GM23248 (cell line): ENCODE measurements around the gene KIF1B. TPM values are rescaled to one million over a fixed set of nuclear protein-coding genes. Genes with fewer than 3 reads are reported as not detected.
A peak's percentile ranks its signal among the peaks of the same experiment; 100 is the strongest.

Experiments used
- DNase-seq: peaks from one replicate; pipeline ENCODE4 v3.0.0-alpha.2; 2015
- H2AFZ ChIP-seq: fragments of 200-600 bp; sonication (generic); 2 replicates; pipeline ENCODE4 v1.6.1; 2016; ENCODE audit warnings: antibody characterized with exemption
- H3F3A ChIP-seq: fragments of 200-600 bp; sonication (generic); 2 replicates; pipeline ENCODE4 v1.6.1; 2016; ENCODE audit warnings: mild to moderate bottlenecking, antibody characterized with exemption, mixed run types; ENCODE audit not compliant: insufficient read depth
- H3K27ac ChIP-seq: fragments of 200-600 bp; sonication (generic); 2 replicates; pipeline ENCODE4 v1.5.1; 2016; ENCODE audit warnings: mild to moderate bottlenecking
- H3K27me3 ChIP-seq: fragments of 200-600 bp; sonication (generic); replicated peaks from 2 replicates; pipeline ENCODE4 v1.6.1; 2016; ENCODE audit warnings: mild to moderate bottlenecking; ENCODE audit not compliant: insufficient read depth
- H3K36me3 ChIP-seq: fragments of 200-600 bp; sonication (generic); 2 replicates; pipeline ENCODE4 v1.6.1; 2016; ENCODE audit warnings: low read depth, mild to moderate bottlenecking
- H3K4me1 ChIP-seq: fragments of 200-600 bp; sonication (generic); 2 replicates; pipeline ENCODE4 v1.6.1; 2016; ENCODE audit warnings: mild to moderate bottlenecking; ENCODE audit not compliant: insufficient read depth
- H3K4me2 ChIP-seq: fragments of 200-600 bp; sonication (generic); one replicate; pipeline ENCODE4 v1.6.1; 2016; ENCODE audit warnings: mild to moderate bottlenecking; ENCODE audit not compliant: unreplicated experiment
- H3K4me3 ChIP-seq: fragments of 200-600 bp; sonication (generic); 2 replicates; pipeline ENCODE4 v1.5.1; 2016; ENCODE audit warnings: mild to moderate bottlenecking
- H3K79me2 ChIP-seq: fragments of 200-600 bp; sonication (generic); 2 replicates; pipeline ENCODE4 v1.6.1; 2016; ENCODE audit warnings: mild to moderate bottlenecking; ENCODE audit not compliant: insufficient read depth
- H3K9ac ChIP-seq: fragments of 200-600 bp; sonication (generic); 2 replicates; pipeline ENCODE4 v1.6.1; 2016; ENCODE audit warnings: mild to moderate bottlenecking
- H3K9me2 ChIP-seq: fragments of 200-600 bp; sonication (generic); 2 replicates; pipeline ENCODE4 v1.6.1; 2016; ENCODE audit warnings: mixed run types, mild to moderate bottlenecking, moderate library complexity; ENCODE audit not compliant: insufficient read depth
- H3K9me3 ChIP-seq: fragments of 200-600 bp; sonication (generic); one replicate; pipeline ENCODE4 v1.6.1; 2017; ENCODE audit warnings: low read depth
- H4K20me1 ChIP-seq: fragments of 200-600 bp; sonication (generic); 2 replicates; pipeline ENCODE4 v1.6.0; 2016; ENCODE audit not compliant: insufficient read depth
- EZH2 ChIP-seq: fragments of 200-600 bp; sonication (generic); IDR thresholded peaks from 2 replicates; pipeline ENCODE4 v1.6.1; 2018; ENCODE audit warnings: antibody characterized with exemption, mild to moderate bottlenecking; ENCODE audit not compliant: insufficient read depth, poor library complexity, severe bottlenecking
- EZH2phosphoT487 ChIP-seq: fragments of 200-600 bp; sonication (generic); IDR thresholded peaks from 2 replicates; pipeline ENCODE4 v1.6.1; 2018; ENCODE audit warnings: antibody characterized with exemption, moderate library complexity, mild to moderate bottlenecking, low read depth; ENCODE audit not compliant: insufficient read depth
- WGBS, 2 experiments: methylation state at CpG; one replicate each; pipeline ENCODE4 v1.1.6; 2015 to 2017; ENCODE audit warnings: low lambda C conversion rate in 2 of 2, low coverage in 1 of 2; ENCODE audit errors: missing lambda C conversion rate in 2 of 2; 5-methylcytosine and 5-hydroxymethylcytosine counted together
- in situ Hi-C: fragments of 300-500 bp; cut with MboI; formaldehyde crosslinking; loops from 2 replicates; pipeline ENCODE4 v1.15.0; 2020
- polyA plus RNA-seq: library from polyadenylated mRNA; unstranded; fragments of >200 nt; fragmentation: Nextera tagmentation; extraction: Ambion mirVana; gene quantifications from 2 replicates; pipeline ENCODE4 v1.2.1, GENCODE V29; 2016
- total RNA-seq: library from RNA; depleted of rRNA; stranded (reverse); fragments of >200 nt; shearing (Covaris generic); gene quantifications from 2 replicates; pipeline ENCODE4 v1.2.3, GENCODE V29; 2014

KIF1B gene
- total and polyA plus RNA-seq, 2 experiments from 2014 or later = 14.8 to 24.8 TPM

GRCh38 chr1:10328180-10328963 is 118.0 kb downstream of the KIF1B start:
- no peak for TF ChIP-seq EZH2
- TF ChIP-seq EZH2phosphoT487 = no peak
- Histone ChIP-seq H3K9me2 (no peaks in the 10 kb centered on the region), H3K4me2 (no peak overlapping the region), H3K4me3 (no peak overlapping the region), H3K79me2 (no peaks in the 10 kb centered on the region), H3K9me3 (no peaks in the 10 kb centered on the region), H4K20me1 (no peaks in the 10 kb centered on the region), H3K9ac (no peak overlapping the region), H2AFZ (no peak overlapping the region), H3K36me3 (peaks cover 23% of the 10 kb centered on the region), H3K27me3 (no peaks in the 10 kb centered on the region), H3F3A (no peaks in the 10 kb centered on the region), H3K4me1 (no peaks in the 10 kb centered on the region), H3K27ac (no peak overlapping the region)
- in situ Hi-C loops = no loop called here
- 94 to 95% methylated on average over 6 of the region's 6 CpGs for WGBS, 2 experiments
- no peak for DNase-seq

- 0 out of 2 replicates have a peak, but pooled peaks cover 6% of the 10 kb centered on the region for H3K36me3 ChIP-seq
- no peaks in the 10 kb centered on the region for H3K27me3 ChIP-seq
- no peaks in the 10 kb centered on the region for H4K20me1 ChIP-seq
- no peaks in the 10 kb centered on the region for H3F3A ChIP-seq
- H2AFZ ChIP-seq = no peak overlapping the region
- DNase-seq = no peak
- TF ChIP-seq EZH2phosphoT487 (no peak), EZH2 (no peak)
- no peaks in the 10 kb centered on the region for H3K9me3 ChIP-seq
- in situ Hi-C loops = no loop called here
- no peak overlapping the region for H3K4me2 ChIP-seq
- H3K4me1 ChIP-seq = no peaks in the 10 kb centered on the region
- no peaks in the 10 kb centered on the region for H3K9me2 ChIP-seq
- H3K4me3 ChIP-seq = no peak overlapping the region
- H3K79me2 ChIP-seq = no peaks in the 10 kb centered on the region
- H3K9ac ChIP-seq = no peak overlapping the region
- WGBS, 2 experiments = 55 to 64% methylated on average over 3 of the region's 3 CpGs
- H3K27ac ChIP-seq = no peak overlapping the region
These were observed 127.1 kb downstream of the KIF1B start for GRCh38 chr1:10337436-10337835.

GRCh38 chr1:10338047-10338446 is 127.7 kb downstream of the KIF1B start:
- H3K27ac ChIP-seq = no peak overlapping the region
- H3K9me3 ChIP-seq = no peaks in the 10 kb centered on the region
- H3K27me3 ChIP-seq = no peaks in the 10 kb centered on the region
- no peak overlapping the region for H2AFZ ChIP-seq
- no peak overlapping the region for H3K4me2 ChIP-seq
- no peaks in the 10 kb centered on the region for H4K20me1 ChIP-seq
- H3K36me3 ChIP-seq = peaks cover 11% of the 10 kb centered on the region; the same call in 1 of the 2 replicates
- DNase-seq = peak; percentile 65
- 19 to 21% methylated on average over 2 of the region's 2 CpGs for WGBS, 2 experiments
- H3K4me1 ChIP-seq = no peaks in the 10 kb centered on the region
- H3K9me2 ChIP-seq = no peaks in the 10 kb centered on the region
- TF ChIP-seq EZH2 (no peak), EZH2phosphoT487 (no peak)
- H3K9ac ChIP-seq = no peak overlapping the region
- in situ Hi-C loops = no loop called here
- no peaks in the 10 kb centered on the region for H3F3A ChIP-seq
- no peaks in the 10 kb centered on the region for H3K79me2 ChIP-seq
- no peak overlapping the region for H3K4me3 ChIP-seq

- DNase-seq = no peak
- no peak for TF ChIP-seq EZH2phosphoT487
- no peak for TF ChIP-seq EZH2
- Histone ChIP-seq H3K9me2 (no peaks in the 10 kb centered on the region), H3K4me1 (no peaks in the 10 kb centered on the region), H3K27me3 (no peaks in the 10 kb centered on the region), H3K9ac (no peak overlapping the region), H3K4me2 (no peak overlapping the region), H4K20me1 (no peaks in the 10 kb centered on the region), H3F3A (no peaks in the 10 kb centered on the region), H3K4me3 (no peak overlapping the region), H3K36me3 (peaks cover 14% of the 10 kb centered on the region; the same call in 1 of the 2 replicates), H3K79me2 (no peaks in the 10 kb centered on the region), H3K27ac (no peak overlapping the region), H3K9me3 (no peaks in the 10 kb centered on the region), H2AFZ (no peak overlapping the region)
- in situ Hi-C loops = no loop called here
- 81 to 87% methylated on average over 6 of the region's 6 CpGs for WGBS, 2 experiments
These were observed 128.2 kb downstream of the KIF1B start for GRCh38 chr1:10338611-10339010.
